Trophoblast cell (in vitro differentiated cells and primary cell): ENCODE data around the gene CFL1.
A peak's percentile ranks its signal among the peaks of the same experiment; 100 is the strongest.

ENCODE experiments used
- DNase-seq, 2 donors: peaks; one replicate each; pipeline ENCODE4 v3.0.0-alpha.2; 2016
- H2AFZ ChIP-seq: 2 replicates; pipeline ENCODE4 v1.6.1; 2013; ENCODE audit warnings: low read length, moderate library complexity, mild to moderate bottlenecking; ENCODE audit not compliant: insufficient read depth, poor library complexity
- H2AK5ac ChIP-seq: 2 replicates; pipeline ENCODE4 v1.6.1; 2013; ENCODE audit warnings: mild to moderate bottlenecking, low read length
- H2BK120ac ChIP-seq: 2 replicates; pipeline ENCODE4 v1.6.1; 2013; ENCODE audit warnings: low read length, mild to moderate bottlenecking, moderate library complexity; ENCODE audit not compliant: insufficient read depth, poor library complexity
- H2BK12ac ChIP-seq: 2 replicates; pipeline ENCODE4 v1.6.1; 2013; ENCODE audit warnings: mild to moderate bottlenecking, low read length, moderate library complexity
- H2BK5ac ChIP-seq: 2 replicates; pipeline ENCODE4 v1.6.1; 2013; ENCODE audit warnings: low read length, low read depth, moderate library complexity, mild to moderate bottlenecking; ENCODE audit not compliant: poor library complexity
- H3K14ac ChIP-seq: 2 replicates; pipeline ENCODE4 v1.6.1; 2013; ENCODE audit warnings: mild to moderate bottlenecking, low read length
- H3K18ac ChIP-seq: 2 replicates; pipeline ENCODE4 v1.6.1; 2013; ENCODE audit warnings: mild to moderate bottlenecking, low read length
- H3K23ac ChIP-seq: 2 replicates; pipeline ENCODE4 v1.6.1; 2013; ENCODE audit warnings: low read length
- H3K27ac ChIP-seq: 2 replicates; pipeline ENCODE4 v1.5.1; 2013; ENCODE audit warnings: low read depth, mild to moderate bottlenecking, inconsistent platforms, low read length, moderate library complexity
- H3K27me3 ChIP-seq: 2 replicates; pipeline ENCODE4 v1.6.1; 2013; ENCODE audit warnings: inconsistent platforms, mild to moderate bottlenecking, low read length, moderate library complexity; ENCODE audit not compliant: insufficient read depth
- H3K36me3 ChIP-seq, 2 experiments: 1 replicate in 1 of 2; 2 replicates in 1 of 2; pipeline ENCODE4 v1.6.1; 2013; ENCODE audit warnings: low read length in 2 of 2, mild to moderate bottlenecking in 2 of 2, moderate library complexity in 1 of 2; ENCODE audit not compliant: insufficient read depth in 2 of 2, control insufficient read depth in 1 of 2
- H3K4ac ChIP-seq: 2 replicates; pipeline ENCODE4 v1.6.1; 2013; ENCODE audit warnings: low read depth, mild to moderate bottlenecking, low read length, moderate library complexity
- H3K4me1 ChIP-seq, 2 experiments: 1 replicate in 1 of 2; 2 replicates in 1 of 2; pipeline ENCODE4 v1.6.1; 2013; ENCODE audit warnings: low read length in 2 of 2, mild to moderate bottlenecking in 2 of 2, moderate library complexity in 1 of 2; ENCODE audit not compliant: insufficient read depth in 2 of 2, control insufficient read depth in 1 of 2
- H3K4me2 ChIP-seq: 2 replicates; pipeline ENCODE4 v1.6.1; 2013; ENCODE audit warnings: inconsistent platforms, mild to moderate bottlenecking, low read length, moderate library complexity
- H3K4me3 ChIP-seq: 2 replicates; pipeline ENCODE4 v1.5.1; 2013; ENCODE audit warnings: mild to moderate bottlenecking, low read depth, low read length, inconsistent platforms
- H3K79me1 ChIP-seq: one replicate; pipeline ENCODE4 v1.6.1; 2013; ENCODE audit warnings: low read length
- H3K79me2 ChIP-seq: 2 replicates; pipeline ENCODE4 v1.6.1; 2013; ENCODE audit warnings: low read length, mild to moderate bottlenecking; ENCODE audit not compliant: control insufficient read depth, insufficient read depth, poor library complexity
- H3K9ac ChIP-seq: 2 replicates; pipeline ENCODE4 v1.6.1; 2013; ENCODE audit warnings: mild to moderate bottlenecking, low read length
- H3K9me3 ChIP-seq: 2 replicates; pipeline ENCODE4 v1.6.1; 2013; ENCODE audit warnings: low read depth, mild to moderate bottlenecking, control low read depth, inconsistent platforms, low read length; ENCODE audit not compliant: insufficient read depth
- H4K12ac ChIP-seq: 2 replicates; pipeline ENCODE4 v1.6.1; 2013; ENCODE audit warnings: low read depth, mild to moderate bottlenecking, low read length, moderate library complexity
- H4K8ac ChIP-seq: 2 replicates; pipeline ENCODE4 v1.6.1; 2013; ENCODE audit warnings: low read depth, mild to moderate bottlenecking, low read length, moderate library complexity
- H4K91ac ChIP-seq: one replicate; pipeline ENCODE4 v1.6.1; 2013; ENCODE audit warnings: low read depth, mild to moderate bottlenecking, low read length, moderate library complexity
- WGBS: extraction: QIAGEN DNeasy Blood & Tissue Kit; methylation state at CpG from one replicate; pipeline ENCODE4 v1.1.7; 2013; ENCODE audit warnings: missing lambda C conversion rate; ENCODE audit not compliant: insufficient read length, insufficient coverage; ENCODE audit errors: extremely low coverage; 5-methylcytosine and 5-hydroxymethylcytosine counted together

The CFL1 gene

DNA sequence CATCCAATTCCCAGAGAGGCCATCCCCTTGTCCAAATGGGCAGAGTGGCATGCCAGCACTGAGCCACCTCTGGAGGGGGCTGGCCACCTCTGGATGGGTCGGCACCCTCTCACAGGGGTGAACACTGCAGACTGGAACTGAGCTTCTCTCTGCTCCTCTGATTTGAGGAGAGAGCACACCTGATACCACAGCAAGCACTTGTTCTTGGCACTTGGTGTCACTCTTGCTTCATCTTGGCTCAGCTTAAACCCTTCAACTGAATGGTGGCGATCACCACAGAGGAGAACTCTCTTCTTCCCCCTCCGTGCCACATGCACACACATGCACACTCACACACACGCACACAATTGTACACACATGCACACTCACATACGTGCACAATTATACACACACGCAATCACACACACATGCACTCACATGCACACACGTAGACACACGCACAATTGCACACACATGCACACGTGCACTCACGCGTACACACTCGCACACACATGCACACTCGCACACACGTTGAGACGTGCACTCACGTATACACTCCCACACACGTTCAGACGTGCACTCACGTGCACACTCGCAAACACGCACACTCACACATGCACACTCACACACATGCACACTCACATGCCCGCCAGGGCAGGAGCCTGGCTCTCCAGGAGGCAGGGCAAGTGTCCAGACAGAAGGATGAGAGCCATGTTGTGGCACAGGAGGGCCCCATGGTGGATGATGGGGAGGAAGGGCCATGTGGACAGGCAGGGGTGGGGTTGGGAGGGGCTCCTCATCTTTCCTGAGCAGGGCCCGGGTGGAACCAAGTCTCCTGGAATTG is 47.7 kb downstream of the CFL1 start:
- Histone ChIP-seq H3K9ac (no peak overlapping the region), H2BK5ac (no peak overlapping the region), H4K8ac (no peak overlapping the region), H3K14ac (no peak overlapping the region), H3K27me3 (no peaks in the 10 kb centered on the region), H3K4ac (no peak overlapping the region), H3K79me1 (peaks cover 14% of the 10 kb centered on the region), H4K12ac (no peak overlapping the region), H3K4me3 (peak overlapping the region; percentile 46), H3K79me2 (no peaks in the 10 kb centered on the region), H2BK120ac (no peak overlapping the region), H2BK12ac (no peak overlapping the region), H2AFZ (no peak overlapping the region), H3K36me3 (no peaks in the 10 kb centered on the region), H2AK5ac (no peak overlapping the region), H3K23ac (no peak overlapping the region), H4K91ac (no peak overlapping the region), H3K4me2 (no peak overlapping the region), H3K18ac (no peak overlapping the region), H3K4me1 (peaks cover 2 to 9% of the 10 kb centered on the region in 2 experiments), H3K9me3 (peaks cover 4% of the 10 kb centered on the region), H3K27ac (no peak overlapping the region)
- peak in 1 of 2 donors; percentile 10 for DNase-seq
- no CpG with 5 or more reads among the region's 23 CpGs for WGBS

GRCh38 chr11:65809496-65809895 is 48.5 kb downstream of the CFL1 start:
- H4K8ac ChIP-seq: no peak overlapping the region
- no peak overlapping the region for H4K12ac ChIP-seq
- no peak overlapping the region for H2BK120ac ChIP-seq
- no peak overlapping the region for H2AFZ ChIP-seq
- H3K18ac ChIP-seq: no peak overlapping the region
- DNase-seq: no peak
- no peak overlapping the region for H3K4me2 ChIP-seq
- H4K91ac ChIP-seq: peak overlapping the region; percentile 8
- no peaks in the 10 kb centered on the region for H3K36me3 ChIP-seq
- no peaks in the 10 kb centered on the region for H3K79me2 ChIP-seq
- peak overlapping the region; percentile 13 for H2BK12ac ChIP-seq
- no peak overlapping the region for H3K23ac ChIP-seq
- no peaks in the 10 kb centered on the region for H3K27me3 ChIP-seq
- H2AK5ac ChIP-seq: peak overlapping the region; percentile 7
- H3K4me3 ChIP-seq: peak overlapping the region; percentile 1
- peaks cover 4% of the 10 kb centered on the region for H3K9me3 ChIP-seq
- no peak overlapping the region for H3K4ac ChIP-seq
- no peak overlapping the region for H3K9ac ChIP-seq
- H3K14ac ChIP-seq: no peak overlapping the region
- no peak overlapping the region for H2BK5ac ChIP-seq
- H3K4me1 ChIP-seq: peaks cover 2 to 8% of the 10 kb centered on the region in 2 experiments
- H3K79me1 ChIP-seq: peaks cover 12% of the 10 kb centered on the region
- no CpG with 5 or more reads among the region's 9 CpGs for WGBS
- H3K27ac ChIP-seq: no peak overlapping the region

DNA sequence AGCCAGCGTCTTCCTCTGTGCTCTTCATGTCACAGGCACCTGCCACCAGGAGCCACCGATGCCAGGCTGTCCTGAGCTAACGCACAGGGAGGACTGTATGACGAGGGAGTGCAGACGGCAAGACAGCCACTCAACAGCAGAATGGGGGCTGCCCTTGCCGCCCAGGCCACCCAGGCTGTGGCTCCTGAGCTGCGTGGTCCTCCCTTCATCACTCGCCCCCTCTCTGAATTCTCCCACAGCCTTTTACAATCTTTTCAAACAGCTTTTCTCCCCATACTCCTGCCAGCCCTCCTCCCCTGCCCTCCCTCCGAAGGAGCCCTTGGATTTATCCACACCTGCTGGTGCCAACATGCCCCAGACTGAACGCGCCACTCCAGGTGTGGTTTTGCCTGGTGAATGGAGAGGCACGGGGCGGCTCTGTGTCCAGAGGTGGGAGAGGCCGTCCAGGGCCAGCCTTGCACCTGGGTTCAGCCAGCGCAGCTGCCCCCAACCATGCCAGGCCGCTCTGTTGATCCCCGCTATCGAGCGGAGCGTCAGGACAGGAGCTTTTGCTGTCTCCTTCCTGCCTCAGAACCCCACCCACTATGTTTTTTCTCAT is 49.1 kb downstream of the CFL1 start:
- no peak for DNase-seq
- H3K9ac ChIP-seq: no peak overlapping the region
- peaks cover 12% of the 10 kb centered on the region for H3K79me1 ChIP-seq
- no peak overlapping the region for H2BK120ac ChIP-seq
- H3K23ac ChIP-seq: no peak overlapping the region
- H2BK12ac ChIP-seq: no peak overlapping the region
- H3K4me2 ChIP-seq: no peak overlapping the region
- no peak overlapping the region for H3K4me3 ChIP-seq
- no peak overlapping the region for H3K18ac ChIP-seq
- H2AK5ac ChIP-seq: peak overlapping the region; percentile 21
- H2BK5ac ChIP-seq: no peak overlapping the region
- H3K4me1 ChIP-seq: peaks cover 2 to 5% of the 10 kb centered on the region in 2 experiments
- H4K91ac ChIP-seq: peak overlapping the region; percentile 39
- H3K27me3 ChIP-seq: no peaks in the 10 kb centered on the region
- H3K36me3 ChIP-seq: no peaks in the 10 kb centered on the region
- H3K27ac ChIP-seq: no peak overlapping the region
- peaks cover 4% of the 10 kb centered on the region for H3K9me3 ChIP-seq
- H3K79me2 ChIP-seq: no peaks in the 10 kb centered on the region
- H4K12ac ChIP-seq: no peak overlapping the region
- no peak overlapping the region for H3K4ac ChIP-seq
- H2AFZ ChIP-seq: no peak overlapping the region
- no peak overlapping the region for H3K14ac ChIP-seq
- WGBS: no CpG with 5 or more reads among the region's 20 CpGs
- peak overlapping the region; percentile 20 for H4K8ac ChIP-seq

GRCh38 chr11:65806979-65807378 is 51.0 kb downstream of the CFL1 start:
- H3K9ac ChIP-seq: no peak overlapping the region
- H3K4me1 ChIP-seq: peaks cover 2 to 5% of the 10 kb centered on the region in 2 experiments
- no peak overlapping the region for H2BK120ac ChIP-seq
- no peak overlapping the region for H2AFZ ChIP-seq
- H3K4me3 ChIP-seq: no peak overlapping the region
- no peak overlapping the region for H2BK12ac ChIP-seq
- H3K27me3 ChIP-seq: no peaks in the 10 kb centered on the region
- DNase-seq: no peak
- no peak overlapping the region for H3K4me2 ChIP-seq
- no peaks in the 10 kb centered on the region for H3K36me3 ChIP-seq
- H3K9me3 ChIP-seq: peaks cover 4% of the 10 kb centered on the region
- H3K79me1 ChIP-seq: peaks cover 7% of the 10 kb centered on the region
- H2BK5ac ChIP-seq: no peak overlapping the region
- no peak overlapping the region for H3K4ac ChIP-seq
- no peak overlapping the region for H2AK5ac ChIP-seq
- H4K91ac ChIP-seq: no peak overlapping the region
- no CpG with 5 or more reads among the region's 6 CpGs for WGBS
- no peak overlapping the region for H4K12ac ChIP-seq
- H3K79me2 ChIP-seq: no peaks in the 10 kb centered on the region
- no peak overlapping the region for H3K14ac ChIP-seq
- no peak overlapping the region for H3K18ac ChIP-seq
- H3K27ac ChIP-seq: no peak overlapping the region
- no peak overlapping the region for H4K8ac ChIP-seq
- H3K23ac ChIP-seq: no peak overlapping the region
